ENCODE measurements around the gene PPP1R12B.
"Not testable (repeated sequence)": the region's sequence is repeated elsewhere in the genome, so short reads cannot be mapped to it uniquely, and the experiment has no call there.

PPP1R12B gene

DNA sequence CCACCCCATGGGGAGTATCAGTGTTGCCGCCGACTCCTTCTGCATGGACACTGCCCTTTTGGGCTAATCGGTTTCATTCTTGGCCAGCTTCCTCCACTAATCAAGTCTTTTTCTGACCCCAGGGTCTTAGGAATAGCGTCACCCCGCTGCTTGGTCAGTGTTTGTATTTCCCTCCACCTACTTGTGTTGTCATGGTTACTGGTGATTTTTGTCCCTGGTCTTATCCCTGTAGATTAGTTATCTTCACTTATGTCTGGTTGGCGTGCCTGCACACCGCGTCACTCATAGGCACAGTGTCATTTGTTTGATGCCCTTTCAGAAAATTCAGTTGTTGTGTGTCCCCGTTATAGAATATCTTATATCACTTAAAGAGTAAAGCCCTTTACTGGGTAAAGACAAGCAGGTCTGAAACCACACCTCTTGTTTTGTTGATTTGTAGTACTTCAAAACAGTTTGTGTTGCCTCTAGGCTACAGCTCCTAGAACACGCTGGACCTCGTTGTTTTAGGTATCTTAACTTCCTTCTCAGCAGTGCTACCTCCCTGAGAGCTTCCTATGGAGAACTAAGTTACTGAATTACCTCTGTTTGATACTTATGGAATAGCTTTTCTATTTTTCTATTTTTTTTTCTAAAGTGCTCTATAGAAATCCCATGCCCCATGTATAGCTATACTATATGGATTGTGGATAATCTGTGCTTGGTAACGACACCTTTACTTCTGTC lies 868 bp downstream of the PPP1R12B start:
- Histone ChIP-seq H3K4me2 (ENCODE audit: low read length) (peak overlapping the region; percentile 98), H3K4me1 (ENCODE audit: control insufficient read depth, low read length) (peaks cover 18% of the 10 kb centered on the region), H3K9me2 (replicated peaks; ENCODE audit: control insufficient read depth, low read length) (no peaks in the 10 kb centered on the region), H4K20me1 (ENCODE audit: control insufficient read depth, insufficient read depth, low read depth, low read length) (no peaks in the 10 kb centered on the region), H3K27ac (ENCODE audit: low read depth, low read length) (no peak overlapping the region), H3K79me2 (ENCODE audit: control insufficient read depth, low read length) (peaks cover 54% of the 10 kb centered on the region), H3K27me3 (ENCODE audit: control insufficient read depth, low read length) (no peaks in the 10 kb centered on the region), H3F3A (ENCODE audit: control insufficient read depth, insufficient read depth) (no peaks in the 10 kb centered on the region; the same call in 1 of the 2 replicates), H3K36me3 (ENCODE audit: control insufficient read depth, low read length) (no peaks in the 10 kb centered on the region; the same call in 1 of the 2 replicates), H3K9me3 (ENCODE audit: control insufficient read depth, insufficient read depth, low read length) (no peaks in the 10 kb centered on the region), H3K4me3 (ENCODE audit: low read length) (peak overlapping the region; percentile 94)
- TF ChIP-seq EZH2phosphoT487 (IDR thresholded peaks at IDR 0.05; ENCODE audit: borderline replicate concordance, low read length) (no peak), CTCF (IDR thresholded peaks at IDR 0.05; ENCODE audit: low read depth, low read length, poor library complexity, severe bottlenecking) (no peak)

DNA sequence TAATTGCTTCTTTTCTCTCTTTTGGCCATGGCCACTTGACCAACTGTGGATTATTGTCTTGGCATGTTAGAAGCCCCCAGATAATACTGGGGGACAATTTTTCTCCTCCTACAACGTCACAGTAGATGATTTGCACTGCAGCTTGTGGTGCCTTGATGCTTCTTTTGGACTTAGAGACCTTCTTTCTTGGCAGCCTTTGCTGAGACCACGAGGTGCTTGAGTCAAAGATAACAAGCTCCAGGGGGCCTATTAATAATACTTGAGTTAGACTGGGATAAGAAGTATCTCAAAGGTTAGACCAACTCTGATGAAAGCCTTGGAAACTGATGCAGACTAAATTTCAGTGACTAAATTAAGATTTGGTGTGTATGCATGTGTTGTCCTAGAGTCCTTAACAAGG lies 3.2 kb downstream of the PPP1R12B start:
- H3K79me2 ChIP-seq (ENCODE audit: control insufficient read depth, low read length), result peaks cover 66% of the 10 kb centered on the region
- H3K27ac ChIP-seq (ENCODE audit: low read depth, low read length), result no peak overlapping the region
- H3K4me3 ChIP-seq (ENCODE audit: low read length), result no peak overlapping the region
- peaks cover 18% of the 10 kb centered on the region for H3K4me1 ChIP-seq (ENCODE audit: control insufficient read depth, low read length)
- no peaks in the 10 kb centered on the region for H4K20me1 ChIP-seq (ENCODE audit: control insufficient read depth, insufficient read depth, low read depth, low read length)
- H3K9me3 ChIP-seq (ENCODE audit: control insufficient read depth, insufficient read depth, low read length), result no peaks in the 10 kb centered on the region
- no peaks in the 10 kb centered on the region for H3K9me2 ChIP-seq (replicated peaks; ENCODE audit: control insufficient read depth, low read length)
- no peaks in the 10 kb centered on the region; the same call in 1 of the 2 replicates for H3K36me3 ChIP-seq (ENCODE audit: control insufficient read depth, low read length)
- no peaks in the 10 kb centered on the region for H3K27me3 ChIP-seq (ENCODE audit: control insufficient read depth, low read length)
- no peak overlapping the region for H3K4me2 ChIP-seq (ENCODE audit: low read length)
- TF ChIP-seq CTCF (IDR thresholded peaks at IDR 0.05; ENCODE audit: low read depth, low read length, poor library complexity, severe bottlenecking), result no peak
- TF ChIP-seq EZH2phosphoT487 (IDR thresholded peaks at IDR 0.05; ENCODE audit: borderline replicate concordance, low read length), result no peak
- no peaks in the 10 kb centered on the region for H3F3A ChIP-seq (ENCODE audit: control insufficient read depth, insufficient read depth)

GRCh38 chr1:202352583-202353197 lies 4.2 kb downstream of the PPP1R12B start:
- peaks cover 17% of the 10 kb centered on the region for H3K4me1 ChIP-seq (ENCODE audit: control insufficient read depth, low read length)
- H4K20me1 ChIP-seq (ENCODE audit: control insufficient read depth, insufficient read depth, low read depth, low read length); H3K27ac ChIP-seq (ENCODE audit: low read depth, low read length); H3F3A ChIP-seq (ENCODE audit: control insufficient read depth, insufficient read depth); H3K9me2 ChIP-seq (replicated peaks; ENCODE audit: control insufficient read depth, low read length); H3K27me3 ChIP-seq (ENCODE audit: control insufficient read depth, low read length); H3K9me3 ChIP-seq (ENCODE audit: control insufficient read depth, insufficient read depth, low read length); H3K4me2 ChIP-seq (ENCODE audit: low read length); H3K4me3 ChIP-seq (ENCODE audit: low read length); H3K36me3 ChIP-seq (ENCODE audit: control insufficient read depth, low read length): not testable (repeated sequence)
- peaks cover 72% of the 10 kb centered on the region for H3K79me2 ChIP-seq (ENCODE audit: control insufficient read depth, low read length)

DNA sequence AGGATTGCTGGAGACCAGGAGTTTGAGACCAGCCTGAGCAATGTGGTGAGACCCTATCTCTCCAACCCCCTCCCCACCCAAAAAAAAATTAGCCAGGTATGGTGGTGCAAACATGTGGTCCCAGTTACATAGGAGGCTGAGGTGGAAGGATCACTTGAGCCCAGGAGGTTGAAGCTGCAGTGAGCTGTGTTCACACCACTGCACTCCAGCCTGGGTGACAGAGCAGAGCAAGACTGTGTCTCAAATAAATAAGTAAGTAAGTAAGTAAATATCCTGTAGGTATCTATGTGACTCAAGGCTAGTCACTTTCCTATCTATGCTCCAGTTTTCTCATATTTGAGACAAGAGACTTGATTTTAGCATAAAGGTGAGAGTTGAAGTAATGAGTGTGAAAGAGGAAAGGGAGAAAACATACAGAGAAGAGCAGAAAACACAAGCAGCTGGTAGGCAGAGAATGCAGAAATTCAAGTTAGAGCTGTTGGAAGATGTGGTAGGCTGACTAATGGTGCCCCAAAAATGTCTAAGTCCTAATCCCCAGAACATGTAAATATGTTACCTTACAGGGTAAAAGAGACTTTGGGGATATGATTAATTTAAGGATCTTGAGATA lies 7.5 kb downstream of the PPP1R12B start:
- H3K4me1 ChIP-seq (ENCODE audit: control insufficient read depth, low read length), result no peaks in the 10 kb centered on the region
- no peak overlapping the region for H3K4me3 ChIP-seq (ENCODE audit: low read length)
- H3F3A ChIP-seq (ENCODE audit: control insufficient read depth, insufficient read depth), result no peaks in the 10 kb centered on the region
- no peaks in the 10 kb centered on the region for H3K9me2 ChIP-seq (replicated peaks; ENCODE audit: control insufficient read depth, low read length)
- TF ChIP-seq EZH2phosphoT487 (IDR thresholded peaks at IDR 0.05; ENCODE audit: borderline replicate concordance, low read length) (no peak), CTCF (IDR thresholded peaks at IDR 0.05; ENCODE audit: low read depth, low read length, poor library complexity, severe bottlenecking) (no peak)
- no peaks in the 10 kb centered on the region for H4K20me1 ChIP-seq (ENCODE audit: control insufficient read depth, insufficient read depth, low read depth, low read length)
- H3K27ac ChIP-seq (ENCODE audit: low read depth, low read length), result no peak overlapping the region
- peaks cover 63% of the 10 kb centered on the region for H3K79me2 ChIP-seq (ENCODE audit: control insufficient read depth, low read length)
- no peaks in the 10 kb centered on the region for H3K9me3 ChIP-seq (ENCODE audit: control insufficient read depth, insufficient read depth, low read length)
- H3K36me3 ChIP-seq (ENCODE audit: control insufficient read depth, low read length), result no peaks in the 10 kb centered on the region
- H3K27me3 ChIP-seq (ENCODE audit: control insufficient read depth, low read length), result no peaks in the 10 kb centered on the region
- H3K4me2 ChIP-seq (ENCODE audit: low read length), result no peak overlapping the region
